Esophagus squamous epithelium (tissue), 4 donors: ENCODE measurements around the gene COL15A1.

Experiments used
- POLR2A ChIP-seq, 4 donors: fragments of 450-650 bp; IDR thresholded peaks; one replicate each; pipeline ENCODE4 v1.6.1; 2017; ENCODE audit warnings: antibody characterized with exemption in 4 of 4, mild to moderate bottlenecking in 4 of 4, moderate library complexity in 3 of 4
- TF ChIP-seq, protein P1 (sequence below), 6 experiments: fragments of 450-650 bp in 4 of 6; fragments of 200-600 bp in 2 of 6; sonication (generic) in 2 of 6; IDR thresholded peaks; one replicate each; pipeline ENCODE4 v1.5.1; 2016 to 2019; ENCODE audit warnings: antibody characterized with exemption in 6 of 6, mild to moderate bottlenecking in 4 of 6, moderate library complexity in 4 of 6

DNA sequence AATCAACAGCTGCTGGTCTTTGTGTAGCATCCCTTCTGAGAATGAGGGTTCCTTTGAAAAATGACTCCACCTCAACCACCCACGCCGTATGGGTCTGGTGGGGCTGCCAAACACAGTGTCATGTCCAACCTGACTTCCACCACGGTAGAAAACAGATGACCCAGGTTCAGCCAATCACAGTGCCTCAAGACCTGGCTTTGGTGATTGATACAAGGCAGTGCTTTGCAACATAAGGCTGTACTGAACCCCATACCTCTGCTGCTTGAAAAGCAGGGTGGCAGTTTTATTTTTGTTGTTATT, 149.7 kb downstream of the COL15A1 start:
- no peak for TF ChIP-seq POLR2A (IDR thresholded peaks at IDR 0.05)
- TF ChIP-seq, protein P1, sequence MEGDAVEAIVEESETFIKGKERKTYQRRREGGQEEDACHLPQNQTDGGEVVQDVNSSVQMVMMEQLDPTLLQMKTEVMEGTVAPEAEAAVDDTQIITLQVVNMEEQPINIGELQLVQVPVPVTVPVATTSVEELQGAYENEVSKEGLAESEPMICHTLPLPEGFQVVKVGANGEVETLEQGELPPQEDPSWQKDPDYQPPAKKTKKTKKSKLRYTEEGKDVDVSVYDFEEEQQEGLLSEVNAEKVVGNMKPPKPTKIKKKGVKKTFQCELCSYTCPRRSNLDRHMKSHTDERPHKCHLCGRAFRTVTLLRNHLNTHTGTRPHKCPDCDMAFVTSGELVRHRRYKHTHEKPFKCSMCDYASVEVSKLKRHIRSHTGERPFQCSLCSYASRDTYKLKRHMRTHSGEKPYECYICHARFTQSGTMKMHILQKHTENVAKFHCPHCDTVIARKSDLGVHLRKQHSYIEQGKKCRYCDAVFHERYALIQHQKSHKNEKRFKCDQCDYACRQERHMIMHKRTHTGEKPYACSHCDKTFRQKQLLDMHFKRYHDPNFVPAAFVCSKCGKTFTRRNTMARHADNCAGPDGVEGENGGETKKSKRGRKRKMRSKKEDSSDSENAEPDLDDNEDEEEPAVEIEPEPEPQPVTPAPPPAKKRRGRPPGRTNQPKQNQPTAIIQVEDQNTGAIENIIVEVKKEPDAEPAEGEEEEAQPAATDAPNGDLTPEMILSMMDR (IDR thresholded peaks at IDR 0.05) = no peak
